Vagina (tissue), 2 donors: ENCODE results near the gene PCNT. TPM values are rescaled to one million over a fixed set of nuclear protein-coding genes. Genes with fewer than 3 reads are reported as not detected.

Experiments
- DNase-seq, 2 donors: peaks; one replicate each; pipeline ENCODE4 v3.0.0-alpha.2; 2017; ENCODE audit errors: extremely low spot score in 2 of 2
- H3K27ac ChIP-seq: fragments of 200-600 bp; sonication (generic); one replicate; pipeline ENCODE4 v1.5.1; 2019
- H3K27me3 ChIP-seq: fragments of 200-600 bp; sonication (generic); one replicate; pipeline ENCODE4 v1.5.1; 2019
- H3K36me3 ChIP-seq, 2 donors: fragments of 200-600 bp; sonication (generic); one replicate each; pipeline ENCODE4 v1.5.1; 2017 to 2019
- H3K4me1 ChIP-seq: fragments of 200-600 bp; sonication (generic); one replicate; pipeline ENCODE4 v1.5.1; 2019
- H3K4me3 ChIP-seq, 2 donors: fragments of 200-600 bp; sonication (generic); 1 replicate in 1 of 2; 2 replicates in 1 of 2; pipeline ENCODE4 v1.5.1; 2016 to 2019
- H3K9me3 ChIP-seq: fragments of 200-600 bp; sonication (generic); one replicate; pipeline ENCODE4 v1.5.1; 2019
- CTCF ChIP-seq, 3 experiments: fragments of 450-650 bp in 2 of 3; fragments of 200-600 bp in 1 of 3; sonication (generic) in 1 of 3; IDR thresholded peaks; one replicate each; pipeline ENCODE4 v1.5.1; 2017 to 2019; ENCODE audit warnings: antibody characterized with exemption in 3 of 3, mild to moderate bottlenecking in 2 of 3, moderate library complexity in 2 of 3
- POLR2A ChIP-seq, 2 donors: fragments of 450-650 bp; IDR thresholded peaks; one replicate each; pipeline ENCODE4 v1.6.1; 2017; ENCODE audit warnings: antibody characterized with exemption in 2 of 2, mild to moderate bottlenecking in 2 of 2, moderate library complexity in 2 of 2
- POLR2AphosphoS5 ChIP-seq, 2 donors: sonication (generic); formaldehyde crosslinking; IDR thresholded peaks; one replicate each; pipeline ENCODE4 v1.9.0; 2017; ENCODE audit warnings: antibody characterized with exemption in 2 of 2, mild to moderate bottlenecking in 2 of 2, low read depth in 1 of 2; ENCODE audit not compliant: insufficient read depth in 1 of 2
- intact Hi-C: fragments of 100-400 bp; cut with DNase I; formaldehyde crosslinking; loops from one replicate; pipeline ENCODE4 v1.15.1; 2023
- total RNA-seq: library from RNA; depleted of rRNA; stranded (reverse); fragments of >200 nt; gene quantifications from one replicate; pipeline ENCODE4 v1.2.3, GENCODE V29; 2016

Gene PCNT
- total RNA-seq, 1 donor from 2014 or later, result 35.8 TPM

GRCh38 chr21:46482846-46483231 lies 158.9 kb downstream of the PCNT start:
- H3K27ac ChIP-seq, result no peak overlapping the region
- H3K27me3 ChIP-seq, result no peaks in the 10 kb centered on the region
- TF ChIP-seq POLR2AphosphoS5 (IDR thresholded peaks at IDR 0.05; ENCODE audit: insufficient read depth in 1 of 2, low read depth in 1 of 2) (no peak), POLR2A (IDR thresholded peaks at IDR 0.05) (no peak), CTCF (IDR thresholded peaks at IDR 0.05) (no peak)
- no peaks in the 10 kb centered on the region for H3K36me3 ChIP-seq
- intact Hi-C loops, result no loop called here
- DNase-seq, result no peak
- H3K4me3 ChIP-seq, result no peak overlapping the region
- no peaks in the 10 kb centered on the region for H3K9me3 ChIP-seq
- peaks cover 11% of the 10 kb centered on the region for H3K4me1 ChIP-seq

- Histone ChIP-seq H3K27me3 (no peaks in the 10 kb centered on the region), H3K9me3 (no peaks in the 10 kb centered on the region), H3K4me1 (peaks cover 10% of the 10 kb centered on the region), H3K4me3 (no peak overlapping the region), H3K36me3 (no peaks in the 10 kb centered on the region), H3K27ac (no peak overlapping the region)
- intact Hi-C loops, result no loop called here
- DNase-seq, result no peak
- TF ChIP-seq POLR2A (IDR thresholded peaks at IDR 0.05) (no peak), POLR2AphosphoS5 (IDR thresholded peaks at IDR 0.05; ENCODE audit: insufficient read depth in 1 of 2, low read depth in 1 of 2) (no peak), CTCF (IDR thresholded peaks at IDR 0.05) (no peak)
Measured at GRCh38 chr21:46483300-46484295, 159.6 kb downstream of the PCNT start.

GRCh38 chr21:46486481-46487126 lies 162.6 kb downstream of the PCNT start:
- H3K27me3 ChIP-seq, result no peaks in the 10 kb centered on the region
- no peak for DNase-seq
- no peak overlapping the region for H3K4me3 ChIP-seq
- H3K27ac ChIP-seq, result no peak overlapping the region
- intact Hi-C loops, result no loop called here
- no peaks in the 10 kb centered on the region for H3K9me3 ChIP-seq
- TF ChIP-seq POLR2A (IDR thresholded peaks at IDR 0.05), result no peak
- no peak for TF ChIP-seq POLR2AphosphoS5 (IDR thresholded peaks at IDR 0.05; ENCODE audit: insufficient read depth in 1 of 2, low read depth in 1 of 2)
- H3K36me3 ChIP-seq, result no peaks in the 10 kb centered on the region
- peaks cover 5% of the 10 kb centered on the region for H3K4me1 ChIP-seq

- intact Hi-C loops, result no loop called here
- TF ChIP-seq POLR2A (IDR thresholded peaks at IDR 0.05) (no peak), POLR2AphosphoS5 (IDR thresholded peaks at IDR 0.05; ENCODE audit: insufficient read depth in 1 of 2, low read depth in 1 of 2) (no peak), CTCF (IDR thresholded peaks at IDR 0.05) (no peak)
- no peak for DNase-seq
- no peaks in the 10 kb centered on the region for H3K4me1 ChIP-seq
- no peak overlapping the region for H3K27ac ChIP-seq
- H3K36me3 ChIP-seq, result peaks cover 0 to 12% of the 10 kb centered on the region in 2 donors
- no peak overlapping the region for H3K4me3 ChIP-seq
- no peaks in the 10 kb centered on the region for H3K9me3 ChIP-seq
- H3K27me3 ChIP-seq, result no peaks in the 10 kb centered on the region
Measured at GRCh38 chr21:46489162-46489663, 165.3 kb downstream of the PCNT start.

- Histone ChIP-seq H3K36me3 (peaks cover 0 to 12% of the 10 kb centered on the region in 2 donors), H3K4me3 (no peak overlapping the region), H3K4me1 (no peaks in the 10 kb centered on the region), H3K27ac (no peak overlapping the region), H3K27me3 (no peaks in the 10 kb centered on the region), H3K9me3 (no peaks in the 10 kb centered on the region)
- DNase-seq, result no peak
- intact Hi-C loops, result no loop called here
- TF ChIP-seq POLR2AphosphoS5 (IDR thresholded peaks at IDR 0.05; ENCODE audit: insufficient read depth in 1 of 2, low read depth in 1 of 2) (no peak), POLR2A (IDR thresholded peaks at IDR 0.05) (no peak), CTCF (IDR thresholded peaks at IDR 0.05) (no peak)
Measured at GRCh38 chr21:46489800-46490199, 165.8 kb downstream of the PCNT start.
